ENCODE results near the gene GTF2I. TPM values are rescaled to one million over a fixed set of nuclear protein-coding genes. Genes with fewer than 3 reads are reported as not detected.
"Not testable (repeated sequence)": the region's sequence is repeated elsewhere in the genome, so short reads cannot be mapped to it uniquely, and the experiment has no call there.

Gene GTF2I
- total RNA-seq, 1 experiment from 2014 or later: 135 TPM

DNA sequence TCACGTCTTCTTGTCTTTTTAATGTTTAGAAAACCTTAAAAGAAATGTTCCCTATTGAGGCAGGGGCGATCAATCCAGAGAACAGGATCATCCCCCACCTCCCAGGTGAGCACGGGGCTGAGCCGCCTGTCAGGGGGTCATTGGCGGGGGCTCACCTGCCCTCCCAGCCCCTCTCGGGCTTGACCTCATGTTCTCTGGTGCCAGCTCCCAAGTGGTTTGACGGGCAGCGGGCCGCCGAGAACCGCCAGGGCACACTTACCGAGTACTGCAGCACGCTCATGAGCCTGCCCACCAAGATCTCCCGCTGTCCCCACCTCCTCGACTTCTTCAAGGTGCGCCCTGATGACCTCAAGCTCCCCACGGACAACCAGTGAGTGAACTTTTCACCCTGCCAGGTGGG, 121.5 kb downstream of the GTF2I start:
- DNase-seq (ENCODE audit: low spot score): not testable (repeated sequence)

DNA sequence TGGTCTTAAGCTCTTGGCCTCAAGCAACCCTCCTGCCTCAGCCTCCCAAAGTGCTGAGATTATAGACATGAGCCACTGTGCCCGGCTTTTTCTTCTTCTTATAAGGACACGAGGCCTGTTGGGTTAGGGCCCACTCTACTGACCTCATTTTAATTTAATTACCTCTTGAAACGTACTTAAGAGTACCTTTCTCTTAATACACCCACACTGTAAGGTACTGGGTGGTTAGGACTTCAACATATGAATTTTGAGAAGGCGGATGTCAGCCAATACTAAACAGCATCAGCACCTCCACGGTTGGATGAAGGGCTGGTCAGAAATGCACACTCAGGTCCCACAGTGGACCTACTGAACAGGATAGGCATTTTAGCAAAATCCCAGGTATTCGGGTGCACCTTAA, 124.2 kb downstream of the GTF2I start:
- not testable (repeated sequence) for DNase-seq (ENCODE audit: low spot score)

DNA sequence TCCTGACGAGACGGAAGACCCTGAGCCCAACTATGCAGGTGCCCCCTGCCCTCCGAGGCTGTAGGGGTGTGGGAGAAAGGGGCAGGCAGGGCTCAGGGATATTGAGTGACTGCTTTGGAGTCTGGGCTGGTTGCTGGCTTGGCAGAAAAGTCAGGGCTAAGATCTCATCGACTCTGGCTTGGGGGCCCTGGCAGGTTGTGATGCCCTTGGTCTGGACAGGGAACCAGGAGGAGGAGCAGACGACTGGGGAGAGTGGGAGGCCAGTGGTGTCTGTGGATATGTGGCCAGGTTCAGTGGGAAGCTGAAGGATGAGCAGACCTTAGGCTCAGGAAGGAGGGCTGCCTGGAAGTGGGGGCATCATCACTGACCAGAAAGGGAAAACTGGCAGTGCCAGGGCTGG, 126.1 kb downstream of the GTF2I start:
- peak; percentile 3 for DNase-seq (ENCODE audit: low spot score)

DNA sequence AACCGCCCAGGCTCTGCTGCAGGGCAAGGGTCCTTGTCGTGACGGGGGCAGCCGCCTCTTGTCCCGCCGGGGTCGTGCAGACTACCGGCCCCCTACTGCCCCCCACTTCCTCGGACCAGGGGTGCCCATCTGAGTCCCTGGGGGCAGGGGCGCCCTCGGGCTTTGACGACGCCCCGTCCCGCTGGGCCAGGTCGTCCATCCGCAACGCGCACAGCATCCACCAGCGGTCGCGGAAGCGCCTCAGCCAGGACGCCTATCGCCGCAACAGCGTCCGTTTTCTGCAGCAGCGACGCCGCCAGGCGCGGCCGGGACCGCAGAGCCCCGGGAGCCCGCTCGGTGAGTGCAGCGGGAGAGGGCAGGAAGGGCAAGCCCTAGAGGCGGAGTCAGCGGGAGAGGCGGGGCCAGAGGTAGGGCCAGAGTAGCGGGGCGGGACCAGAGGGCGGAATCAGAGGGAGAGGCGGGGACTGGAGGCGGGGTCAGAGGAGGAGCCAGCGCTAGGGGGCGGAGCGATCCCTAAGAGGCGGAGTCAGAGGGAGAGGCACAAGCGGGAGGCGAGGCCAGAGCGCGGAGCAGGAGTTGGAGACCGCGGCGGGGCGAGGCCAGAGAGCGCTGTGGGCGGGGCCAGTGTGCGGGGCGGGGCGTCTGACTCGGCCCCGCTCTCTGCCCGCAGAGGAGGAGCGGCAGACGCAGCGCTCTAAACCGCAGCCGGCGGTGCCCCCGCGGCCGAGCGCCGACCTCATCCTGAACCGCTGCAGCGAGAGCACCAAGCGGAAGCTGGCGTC, 131.0 kb downstream of the GTF2I start:
- peak; percentile 73 for DNase-seq (ENCODE audit: low spot score)

DNA sequence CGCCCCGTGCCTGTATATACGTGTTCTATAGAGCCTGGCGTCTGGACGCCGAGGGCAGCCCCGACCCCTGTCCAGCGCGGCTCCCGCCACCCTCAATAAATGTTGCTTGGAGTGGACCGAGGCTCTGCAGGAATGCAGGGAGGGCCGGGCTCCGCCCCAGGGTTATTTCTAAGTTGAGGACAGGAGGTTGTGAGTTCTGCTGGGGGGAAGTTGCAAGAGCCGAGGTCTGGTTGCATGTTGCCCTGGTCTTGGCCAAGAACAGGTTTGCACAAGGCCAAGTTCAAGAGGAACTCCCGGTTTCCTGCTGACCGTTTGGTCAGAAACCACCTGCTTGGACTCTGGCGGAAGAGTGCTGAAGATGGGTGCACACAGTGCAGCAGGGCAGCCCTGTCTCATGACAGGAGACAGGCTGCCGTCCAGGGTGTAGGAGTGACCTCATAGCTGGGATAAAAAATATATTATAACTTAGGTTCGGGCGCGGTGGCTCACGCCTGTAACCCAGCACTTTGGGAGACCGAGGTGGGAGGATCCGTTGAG, 131.8 kb downstream of the GTF2I start:
- not testable (repeated sequence) for DNase-seq (ENCODE audit: low spot score)

DNA sequence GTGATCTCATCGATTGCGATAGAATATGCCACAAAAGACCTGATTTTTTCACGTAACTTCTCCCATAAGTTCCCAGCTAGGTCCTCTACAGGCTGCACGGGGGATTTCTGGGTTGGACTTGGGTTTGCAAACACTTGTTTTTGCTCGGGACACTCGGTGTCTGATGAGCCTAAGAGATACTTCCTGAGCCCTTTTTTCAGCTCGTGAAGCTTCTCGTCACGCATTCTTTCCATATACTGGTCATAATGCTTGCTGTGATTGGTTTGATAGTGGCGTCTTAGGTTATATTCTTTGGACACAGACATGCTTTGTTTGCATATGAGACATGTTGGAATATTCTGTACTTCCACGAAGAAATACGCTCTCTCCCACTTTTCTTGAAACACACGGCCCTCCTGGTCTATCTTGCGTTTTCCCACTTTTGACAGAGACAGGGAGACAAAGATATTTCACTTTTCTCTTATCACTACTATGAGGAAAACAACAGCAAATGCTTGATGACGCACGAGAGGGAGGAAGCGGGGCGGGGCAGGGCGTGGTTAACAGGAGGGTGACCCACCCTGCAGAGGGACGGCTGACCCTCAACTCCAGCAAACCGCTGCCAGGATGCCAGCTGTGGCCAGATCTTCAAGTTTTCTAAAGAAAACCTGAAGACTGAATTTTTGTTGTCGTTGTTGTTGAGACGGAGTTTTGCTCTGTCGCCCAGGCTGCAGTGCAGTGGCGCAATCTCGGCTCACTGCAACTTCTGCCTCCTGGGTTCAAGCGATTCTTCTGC, 140.5 kb downstream of the GTF2I start:
- not testable (repeated sequence) for DNase-seq (ENCODE audit: low spot score)

DNA sequence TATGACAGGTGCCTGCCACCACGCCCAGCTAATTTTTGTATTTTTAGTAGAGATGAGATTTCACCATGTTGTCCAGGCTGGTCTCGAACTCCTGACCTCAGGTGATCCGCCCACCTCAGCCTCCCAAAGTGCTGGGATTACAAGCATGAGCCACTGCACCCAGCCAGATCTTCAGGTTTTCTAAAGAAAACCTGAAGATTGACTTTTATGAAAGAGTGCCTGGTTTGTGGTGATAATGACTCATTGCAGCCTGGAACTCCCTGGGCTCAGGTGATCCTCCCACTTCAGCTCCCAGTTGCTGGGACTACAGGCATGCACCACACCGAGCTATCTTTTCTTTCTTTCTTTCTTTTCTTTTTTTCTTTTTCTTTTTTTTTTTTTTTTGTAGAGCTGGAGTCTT, 141.1 kb downstream of the GTF2I start:
- DNase-seq (ENCODE audit: low spot score): not testable (repeated sequence)

Other genes starting within 250 kb of the GTF2I start
- gene GTF2IRD1, start 203.8 kb upstream of the GTF2I start, total RNA-seq (2014; rRNA removed; shearing (Covaris generic)): 5.9 and 13.0 TPM in 2 replicates
- gene NCF1, start 116.3 kb downstream of the GTF2I start, total RNA-seq (2014; rRNA removed; shearing (Covaris generic)): not detected in 2 replicates
- 10.0 and 39.5 TPM in 2 replicates for gene GTF2IRD2, start 193.9 kb downstream of the GTF2I start, total RNA-seq (2014; rRNA removed; shearing (Covaris generic))

Data from H4 (cell line).